Lower lobe of right lung (tissue), 2 donors: ENCODE measurements around the gene SH3PXD2A. TPM values are rescaled to one million over a fixed set of nuclear protein-coding genes. Genes with fewer than 3 reads are reported as not detected.
A peak's percentile ranks its signal among the peaks of the same experiment; 100 is the strongest.

Experiments used
- ATAC-seq, 2 donors: fragments of 200-7000 bp; cut with Tn5 transposase; one replicate each; pipeline ENCODE4 v1.9.1; 2020 to 2022; ENCODE audit warnings: mild to moderate bottlenecking in 2 of 2, moderate library complexity in 2 of 2
- DNase-seq: peaks from one replicate; pipeline ENCODE4 v3.0.0-alpha.2; 2020
- H3K27ac ChIP-seq: fragments of 200-600 bp; one replicate; pipeline ENCODE4 v1.8.0; 2022
- H3K27me3 ChIP-seq: fragments of 200-600 bp; one replicate; pipeline ENCODE4 v1.8.0; 2022; ENCODE audit warnings: low read depth
- H3K36me3 ChIP-seq: fragments of 200-600 bp; one replicate; pipeline ENCODE4 v1.8.0; 2022; ENCODE audit warnings: mild to moderate bottlenecking
- H3K4me1 ChIP-seq: fragments of 200-600 bp; one replicate; pipeline ENCODE4 v1.8.0; 2022
- H3K4me3 ChIP-seq: fragments of 200-600 bp; one replicate; pipeline ENCODE4 v1.8.0; 2022; ENCODE audit warnings: mild to moderate bottlenecking
- H3K9me3 ChIP-seq: fragments of 200-600 bp; one replicate; pipeline ENCODE4 v1.8.0; 2022
- CTCF ChIP-seq: fragments of 200-600 bp; IDR thresholded peaks from one replicate; pipeline ENCODE4 v1.8.0; 2022; ENCODE audit warnings: antibody characterized with exemption, mild to moderate bottlenecking
- intact Hi-C: fragments of 100-400 bp; cut with DNase I; formaldehyde crosslinking; loops from one replicate; pipeline ENCODE4 v1.11.0; 2022
- total RNA-seq: library from RNA; stranded (reverse); fragmentation: NEBNext Ultra II Directional; extraction: Animal tissue kit (Norgen Biotek cat#: 25700); gene quantifications from one replicate; pipeline ENCODE4 v1.2.1, GENCODE V29; 2021
- donor health status: DM: no; HTN: yes; CAD: no; lungs with severe emphysema.

Gene SH3PXD2A
- total RNA-seq, 1 donor from 2014 or later, result 34.8 TPM

- Histone ChIP-seq H3K36me3 (peaks cover 9% of the 10 kb centered on the region), H3K27me3 (no peaks in the 10 kb centered on the region), H3K9me3 (no peaks in the 10 kb centered on the region), H3K4me1 (no peaks in the 10 kb centered on the region), H3K27ac (no peak overlapping the region), H3K4me3 (no peak overlapping the region)
- DNase-seq, result no peak
- intact Hi-C loops, result no loop called here
- TF ChIP-seq CTCF, result no peak
- no peak for ATAC-seq
Measured at GRCh38 chr10:103716206-103717160, 138.9 kb downstream of the SH3PXD2A start.

- no peaks in the 10 kb centered on the region for H3K4me1 ChIP-seq
- no peak overlapping the region for H3K27ac ChIP-seq
- DNase-seq (no peak), ATAC-seq (no peak)
- no peaks in the 10 kb centered on the region for H3K27me3 ChIP-seq
- H3K9me3 ChIP-seq, result no peaks in the 10 kb centered on the region
- intact Hi-C loops, result no loop called here
- H3K4me3 ChIP-seq, result no peak overlapping the region
- TF ChIP-seq CTCF, result no peak
- H3K36me3 ChIP-seq, result no peaks in the 10 kb centered on the region
Measured at GRCh38 chr10:103715430-103715829, 139.9 kb downstream of the SH3PXD2A start.

- H3K4me3 ChIP-seq, result no peak overlapping the region
- intact Hi-C loops, result loop anchor here (5.0 kb wide), 1 partner anchor 143 kb away; the partner anchor contains the start of gene SH3PXD2A
- no peaks in the 10 kb centered on the region for H3K36me3 ChIP-seq
- no peak overlapping the region for H3K27ac ChIP-seq
- no peaks in the 10 kb centered on the region for H3K4me1 ChIP-seq
- ATAC-seq (no peak), DNase-seq (no peak)
- TF ChIP-seq CTCF, result no peak
- H3K9me3 ChIP-seq, result no peaks in the 10 kb centered on the region
- H3K27me3 ChIP-seq, result no peaks in the 10 kb centered on the region
Measured at GRCh38 chr10:103714232-103714891, 141.0 kb downstream of the SH3PXD2A start.

GRCh38 chr10:103713676-103714075 is 141.7 kb downstream of the SH3PXD2A start:
- ATAC-seq, result no peak
- no peak for TF ChIP-seq CTCF
- intact Hi-C loops, result loop anchor here (5.0 kb wide), 1 partner anchor 144 kb away; the partner anchor contains the start of gene SH3PXD2A

GRCh38 chr10:103712898-103713498 is 142.4 kb downstream of the SH3PXD2A start:
- H3K4me3 ChIP-seq, result no peak overlapping the region
- H3K36me3 ChIP-seq, result no peaks in the 10 kb centered on the region
- ATAC-seq (peak; percentile 87 to 88), DNase-seq (peak; percentile 73)
- no peaks in the 10 kb centered on the region for H3K9me3 ChIP-seq
- peak; percentile 94 for TF ChIP-seq CTCF
- H3K27me3 ChIP-seq, result no peaks in the 10 kb centered on the region
- H3K27ac ChIP-seq, result no peak overlapping the region
- H3K4me1 ChIP-seq, result no peaks in the 10 kb centered on the region
- intact Hi-C loops, result loop anchor here (5.0 kb wide), 1 partner anchor 144 kb away; the partner anchor contains the start of gene SH3PXD2A

More at GRCh38 chr10:103713676-103714075, 141.7 kb downstream of the SH3PXD2A start:
- Histone ChIP-seq H3K9me3 (no peaks in the 10 kb centered on the region), H3K4me1 (no peaks in the 10 kb centered on the region), H3K27ac (no peak overlapping the region), H3K4me3 (no peak overlapping the region), H3K36me3 (no peaks in the 10 kb centered on the region), H3K27me3 (no peaks in the 10 kb centered on the region)
- DNase-seq, result no peak
